Measurements from ENCODE around the gene DCUN1D2. TPM values are rescaled to one million over a fixed set of nuclear protein-coding genes. Genes with fewer than 3 reads are reported as not detected.

Gene DCUN1D2
- total RNA-seq, 1 experiment from 2014 or later, result 9.6 TPM

DNA sequence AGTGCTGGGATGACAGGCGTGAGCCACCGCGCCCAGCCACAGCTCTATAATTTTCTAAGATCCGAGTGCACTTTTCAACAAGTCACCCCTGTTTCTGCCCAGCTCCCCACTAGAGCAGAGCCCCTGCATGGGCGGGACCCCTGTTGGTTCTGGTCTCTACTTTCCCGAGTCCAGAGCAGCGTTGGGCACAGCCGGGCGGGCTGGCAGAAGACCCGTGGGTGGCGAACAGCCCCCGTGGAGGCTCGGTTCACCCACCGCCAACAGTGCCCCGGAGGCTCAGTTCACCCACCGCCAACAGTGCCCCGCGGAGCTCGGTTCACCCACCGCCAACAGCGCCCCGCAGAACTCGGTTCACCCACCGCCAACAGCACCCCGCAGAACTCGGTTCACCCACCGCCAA is 78.1 kb downstream of the DCUN1D2 start:
- DNase-seq (ENCODE audit: low read depth), result no peak

DNA sequence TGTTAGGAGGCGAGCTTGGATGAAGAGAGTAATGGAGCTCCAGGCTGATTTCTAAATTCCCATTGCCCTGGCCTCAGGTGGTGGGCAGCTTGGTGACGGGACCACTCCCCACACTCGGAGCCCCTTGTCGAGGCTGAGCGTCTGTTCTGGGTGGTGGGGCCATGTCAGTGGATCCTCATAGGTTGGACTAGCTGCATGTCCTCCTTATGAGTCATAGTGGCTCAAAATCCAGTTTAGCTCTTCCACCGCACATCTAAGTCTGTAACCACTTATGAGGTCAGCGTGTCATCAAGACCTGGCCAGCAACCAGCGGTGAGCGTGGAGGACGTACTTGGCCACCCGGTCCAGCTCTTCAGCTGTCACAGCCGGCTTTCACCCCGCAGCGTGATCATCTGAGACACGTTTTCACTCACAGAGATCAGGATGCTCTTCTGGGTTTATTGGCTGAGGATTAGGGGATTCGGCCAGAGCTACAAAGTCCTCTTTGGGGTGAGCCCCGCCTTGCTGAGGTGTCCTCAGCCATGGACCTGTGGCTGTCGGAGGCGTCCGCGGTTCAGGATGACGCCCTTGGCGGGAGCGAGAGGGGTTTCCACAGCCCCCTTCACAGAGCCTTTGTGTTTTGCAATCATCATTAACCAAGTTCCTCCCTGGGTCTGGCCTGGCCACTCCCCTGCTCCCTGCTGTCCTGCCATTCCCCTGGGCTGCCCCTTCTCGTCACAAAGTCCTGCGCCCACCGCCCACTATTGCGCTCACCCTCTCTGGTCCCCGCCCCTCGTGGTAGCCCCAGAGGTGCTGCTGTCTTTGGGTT is 79.1 kb downstream of the DCUN1D2 start:
- DNase-seq (ENCODE audit: low read depth), result peak; percentile 84

DNA sequence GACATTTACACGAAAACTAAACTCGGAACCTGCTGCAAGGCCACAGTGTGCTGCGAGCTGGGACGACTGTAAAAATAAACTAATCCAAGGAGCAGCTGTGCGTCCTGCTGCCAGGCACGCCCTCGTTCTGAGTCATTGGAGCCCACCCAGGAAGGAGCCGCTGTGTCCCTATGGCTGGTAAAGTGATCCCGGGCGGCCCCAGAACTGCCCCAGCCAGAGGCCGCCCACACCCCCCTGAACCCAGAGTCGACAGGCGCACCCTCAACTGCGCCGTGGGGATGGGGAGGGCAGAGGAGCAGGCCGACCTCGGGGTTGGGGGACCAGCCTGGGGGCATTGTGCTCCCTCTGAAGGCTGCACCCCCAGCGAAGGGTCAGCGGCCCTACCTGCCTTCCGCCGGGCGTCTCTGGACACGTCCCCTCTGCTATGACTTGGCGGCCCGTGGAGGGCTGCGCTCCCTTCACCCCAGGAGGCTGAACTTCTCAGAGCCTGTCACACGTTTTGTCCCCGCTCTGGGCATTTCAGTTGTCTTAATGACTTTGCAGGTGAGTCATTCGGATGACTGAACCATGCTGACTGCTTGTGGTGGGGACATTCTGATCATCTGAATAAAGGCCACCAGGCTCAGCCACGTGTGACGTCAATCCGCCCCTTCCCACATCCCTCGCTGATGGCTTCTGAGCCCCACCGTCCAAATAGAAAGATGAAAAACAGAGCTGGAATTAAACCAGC is 79.9 kb downstream of the DCUN1D2 start:
- DNase-seq (ENCODE audit: low read depth), result peak; percentile 78

DNA sequence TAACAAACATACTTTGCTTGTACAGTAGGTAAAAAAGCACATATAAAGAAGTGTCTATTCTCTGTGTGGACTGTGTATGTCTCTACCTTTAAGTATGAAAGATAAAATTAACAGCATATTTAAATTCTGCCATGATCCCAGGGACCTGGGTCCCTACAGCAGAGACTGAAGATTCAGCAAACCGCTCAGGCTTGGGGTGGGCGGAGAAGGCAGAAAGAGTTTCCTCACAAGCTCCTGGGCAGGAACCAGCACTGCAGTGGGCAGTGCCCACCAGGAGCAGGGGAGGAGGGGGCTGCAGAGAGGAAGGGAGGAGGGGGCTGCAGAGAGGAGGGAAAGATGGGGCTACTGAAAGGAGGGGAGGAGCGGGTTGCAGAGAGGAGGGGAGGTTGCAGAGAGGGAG is 81.9 kb downstream of the DCUN1D2 start:
- no peak for DNase-seq (ENCODE audit: low read depth)

DNA sequence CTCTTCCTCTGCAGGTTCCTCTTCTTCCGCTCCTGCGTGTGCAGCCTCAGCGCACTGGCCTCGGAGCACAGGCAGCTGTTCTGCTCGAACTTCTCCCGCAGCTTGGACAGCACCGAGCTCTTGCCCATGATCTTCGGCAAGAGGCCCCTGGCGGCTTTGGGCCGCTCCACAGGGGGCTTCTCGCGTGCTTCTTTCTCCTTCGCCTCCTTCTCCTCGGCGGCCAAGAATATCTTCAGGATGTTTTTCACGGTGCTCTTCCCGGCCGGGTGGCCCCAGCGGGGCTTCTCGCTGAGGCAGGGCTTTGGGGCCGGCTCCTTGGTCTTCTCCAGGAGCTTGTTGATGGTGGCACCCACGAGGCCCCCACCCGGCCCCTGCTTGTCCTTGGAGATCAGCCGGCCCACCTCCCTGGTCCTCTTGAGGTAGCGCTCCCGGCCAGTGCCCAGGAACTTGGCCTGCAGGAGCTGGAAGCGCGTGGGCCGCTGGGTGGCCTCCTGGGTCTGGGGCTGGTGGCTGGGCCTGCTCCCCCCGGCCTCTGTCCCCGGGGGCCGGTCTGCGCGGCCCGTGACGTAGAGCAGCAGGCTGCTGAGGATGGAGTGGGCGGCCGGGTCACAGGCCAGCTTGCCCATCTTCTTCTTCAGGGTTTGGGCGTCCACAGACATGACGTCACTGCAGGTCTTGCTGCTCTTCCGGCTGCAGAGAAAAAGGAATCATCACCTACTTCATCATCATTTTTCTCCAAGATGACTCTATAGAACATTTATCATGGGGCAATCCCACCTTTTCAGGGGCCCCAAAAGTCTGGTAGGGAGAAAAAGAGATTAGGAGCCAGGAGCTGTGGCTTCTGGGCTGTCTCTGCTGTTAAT is 82.7 kb downstream of the DCUN1D2 start:
- DNase-seq (ENCODE audit: low read depth), result no peak

DNA sequence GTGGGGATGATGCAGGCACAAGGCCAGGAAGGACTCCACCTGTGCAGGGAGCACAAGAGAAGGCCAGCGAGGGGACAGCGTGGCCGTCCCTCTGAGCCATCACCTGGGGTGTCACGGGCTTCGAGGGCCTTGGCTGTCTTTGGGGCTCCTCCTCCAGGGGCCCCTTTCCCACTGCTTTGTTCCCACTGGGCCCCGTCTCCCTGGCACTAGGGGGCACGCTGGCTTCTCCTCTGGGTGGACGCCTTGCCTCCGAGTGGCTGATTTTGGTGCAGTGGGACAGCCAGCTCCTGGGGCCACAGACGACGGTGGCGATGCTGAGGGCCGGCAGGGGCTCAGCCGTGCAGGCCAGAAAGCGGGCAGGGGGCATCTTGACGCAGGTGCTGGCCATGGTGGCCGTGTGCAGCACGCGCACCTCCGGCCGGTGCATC is 83.4 kb downstream of the DCUN1D2 start:
- DNase-seq (ENCODE audit: low read depth), result no peak

DNA sequence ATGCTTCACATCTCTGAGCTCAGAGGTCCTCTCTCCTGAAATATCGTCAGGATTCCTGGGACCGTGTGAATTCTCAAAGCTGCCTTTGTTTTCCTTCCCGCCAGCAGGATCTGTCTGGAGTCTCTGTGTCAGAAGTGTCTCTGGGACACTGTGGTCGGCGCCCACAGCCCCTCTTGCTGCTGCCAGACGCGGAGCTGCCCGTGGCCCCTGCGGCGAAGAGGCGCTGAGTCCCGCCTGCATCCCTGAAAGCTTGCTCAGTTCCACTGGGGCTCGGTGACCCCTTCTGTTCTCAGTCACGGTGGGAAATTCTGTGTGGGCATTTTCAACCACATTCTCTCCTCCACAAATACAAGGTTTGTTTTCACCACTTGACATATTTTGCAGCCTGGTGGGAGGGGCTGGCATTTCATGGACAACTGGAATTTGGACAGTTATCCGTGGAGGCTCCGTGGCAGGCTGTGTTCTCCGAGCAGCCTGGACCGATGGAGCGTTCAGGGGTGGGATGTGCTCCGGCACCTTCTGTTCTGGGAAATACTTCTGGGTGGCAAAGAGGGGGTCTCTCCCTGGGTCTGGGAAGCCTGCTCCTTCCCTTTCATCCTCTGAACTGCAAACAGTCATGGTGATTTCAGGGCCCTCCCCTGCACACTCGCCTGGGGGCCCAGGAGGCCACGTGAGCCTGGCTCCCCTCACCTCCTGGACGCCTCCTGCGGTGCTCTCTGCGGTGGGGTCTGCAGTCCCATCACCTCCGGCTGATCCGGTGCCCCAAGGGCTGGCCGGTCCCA is 84.0 kb downstream of the DCUN1D2 start:
- no peak for DNase-seq (ENCODE audit: low read depth)

Small RNA genes lying within 50 kb of the gene (small RNA-seq; reads per million reads assigned to genes)
- 0.07 reads per million for gene RNU1-16P

Other genes with a start within 250 kb of the DCUN1D2 start
- gene LAMP1, start 193.5 kb downstream of the DCUN1D2 start, total RNA-seq (2014; rRNA removed; shearing (Covaris generic)), result 175 and 178 TPM in 2 replicates
- 0.19 and 0.23 TPM in 2 replicates for gene GRTP1, start 126.6 kb downstream of the DCUN1D2 start, total RNA-seq (2014; rRNA removed; shearing (Covaris generic))
- 0.95 and 1.0 TPM in 2 replicates for gene ADPRHL1, start 37.2 kb downstream of the DCUN1D2 start, total RNA-seq (2014; rRNA removed; shearing (Covaris generic))
- 148 and 182 TPM in 2 replicates for gene TFDP1, start 94.0 kb upstream of the DCUN1D2 start, total RNA-seq (2014; rRNA removed; shearing (Covaris generic))
- gene ATP4B, start 167.5 kb upstream of the DCUN1D2 start, total RNA-seq (2014; rRNA removed; shearing (Covaris generic)), result 0.13 TPM in 1 of 2 replicates, not detected in the other
- gene GRK1, start 176.5 kb upstream of the DCUN1D2 start, total RNA-seq (2014; rRNA removed; shearing (Covaris generic)), result not detected in 2 replicates